Measurements from ENCODE around the gene TRMT44.
A peak's percentile ranks its signal among the peaks of the same experiment; 100 is the strongest.
"Not testable (repeated sequence)": the region's sequence is repeated elsewhere in the genome, so short reads cannot be mapped to it uniquely, and the experiment has no call there.

The TRMT44 gene

GRCh38 chr4:8440492-8441311 lies at the start of gene TRMT44, which contains the start of gene ACOX3:
Gene TRMT44 (plus strand): TSS chr4:8440777. CDS start chr4:8440823, 46 bp downstream.
Gene ACOX3 (minus strand): TSS chr4:8440723. CDS start chr4:8416521, 24,202 bp downstream.
- DNase-seq (ENCODE audit: low spot score), result peak; percentile 90

DNA sequence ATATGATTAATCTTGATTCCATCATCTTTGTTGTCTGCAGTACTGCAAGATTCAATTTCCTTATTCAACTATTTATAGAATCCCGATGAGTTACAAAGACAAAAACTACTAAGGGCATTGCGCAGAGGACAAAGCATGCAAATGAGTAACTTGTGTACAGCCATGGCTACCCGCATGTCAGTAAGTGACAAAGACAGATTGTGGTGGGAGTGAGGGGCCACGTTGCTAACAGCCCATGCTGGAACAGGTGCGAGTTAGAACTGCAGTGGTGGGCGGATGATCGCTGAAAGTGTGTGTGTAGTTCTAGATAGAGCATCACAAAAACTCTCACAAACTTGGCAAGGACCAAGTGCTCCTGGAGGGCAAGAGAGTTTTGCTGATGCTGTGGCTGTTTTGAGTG lies 49.5 kb upstream of the TRMT44 start:
- DNase-seq (ENCODE audit: low spot score), result no peak

GRCh38 chr4:8391972-8392371 lies 48.6 kb upstream of the TRMT44 start:
- no peak for DNase-seq (ENCODE audit: low spot score)

DNA sequence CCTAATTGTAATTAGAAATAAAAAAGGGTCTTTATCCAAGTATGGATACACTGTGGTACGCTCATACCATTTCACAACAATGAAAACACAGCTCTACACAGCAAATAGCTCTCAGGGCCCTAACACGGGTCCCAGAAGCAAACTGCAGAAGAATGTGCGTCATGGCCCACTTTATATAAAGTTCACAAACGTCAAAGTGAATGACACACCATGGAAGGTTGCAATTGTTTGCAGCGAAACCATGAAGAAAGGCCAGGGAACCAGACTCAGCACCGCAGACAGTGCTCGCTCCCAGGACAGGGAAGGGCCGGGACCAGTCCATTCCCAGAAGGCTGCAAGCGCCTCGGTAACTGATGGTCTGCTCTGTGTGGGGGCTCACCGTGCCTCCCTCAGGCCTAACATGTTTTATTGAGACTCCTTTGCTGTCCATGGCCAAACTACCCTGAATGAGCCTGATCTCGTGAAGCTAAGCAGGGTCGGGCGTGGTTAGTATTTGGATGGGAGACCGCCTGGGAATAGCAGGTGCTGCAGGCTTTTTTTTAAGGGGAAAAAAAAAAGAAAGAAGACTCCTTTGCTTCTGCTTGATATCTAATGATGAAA lies 47.9 kb upstream of the TRMT44 start:
- DNase-seq (ENCODE audit: low spot score), result no peak

GRCh38 chr4:8393593-8394038 lies 47.0 kb upstream of the TRMT44 start:
- DNase-seq (ENCODE audit: low spot score), result no peak

GRCh38 chr4:8394061-8394519 lies 46.5 kb upstream of the TRMT44 start:
- DNase-seq (ENCODE audit: low spot score), result no peak

GRCh38 chr4:8394806-8395205 lies 45.8 kb upstream of the TRMT44 start:
- DNase-seq (ENCODE audit: low spot score), result no peak

DNA sequence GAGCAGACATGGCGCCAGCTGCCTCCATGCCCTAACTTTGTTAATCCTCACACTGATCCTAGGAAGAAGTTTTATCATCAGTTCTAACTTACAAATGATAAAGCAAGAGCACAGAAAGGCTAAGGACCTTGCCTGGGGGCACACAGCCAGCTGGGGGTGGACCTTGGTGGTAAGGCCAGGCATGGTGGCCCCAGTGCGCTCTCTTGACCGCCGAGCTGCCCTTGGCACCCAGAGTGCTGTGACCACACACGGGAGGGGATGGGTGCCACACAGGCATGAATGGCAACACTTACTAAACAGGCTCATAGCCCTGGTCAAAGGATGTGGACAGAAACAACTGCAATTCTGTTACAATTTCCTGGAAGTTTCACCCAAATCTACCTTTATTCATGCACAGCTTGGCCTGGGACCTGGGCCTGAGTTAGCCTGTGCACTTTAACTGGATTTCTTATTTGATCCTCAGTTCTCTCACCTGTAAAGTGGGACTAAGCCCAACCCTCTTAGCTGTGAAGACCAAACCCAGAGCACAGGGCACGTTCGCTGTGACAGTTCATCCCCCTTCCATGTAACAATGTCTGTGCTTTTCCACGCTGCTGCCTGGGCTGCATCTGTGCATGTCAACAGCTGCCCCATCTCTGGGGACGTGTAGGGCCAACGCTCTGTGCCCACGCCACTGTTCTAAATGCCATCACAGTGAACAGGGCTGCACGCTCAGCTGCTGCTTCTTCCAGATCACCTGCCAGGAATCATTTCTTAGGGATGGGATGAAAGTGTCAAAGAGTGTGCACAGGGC lies 44.9 kb upstream of the TRMT44 start:
- no peak for DNase-seq (ENCODE audit: low spot score)

DNA sequence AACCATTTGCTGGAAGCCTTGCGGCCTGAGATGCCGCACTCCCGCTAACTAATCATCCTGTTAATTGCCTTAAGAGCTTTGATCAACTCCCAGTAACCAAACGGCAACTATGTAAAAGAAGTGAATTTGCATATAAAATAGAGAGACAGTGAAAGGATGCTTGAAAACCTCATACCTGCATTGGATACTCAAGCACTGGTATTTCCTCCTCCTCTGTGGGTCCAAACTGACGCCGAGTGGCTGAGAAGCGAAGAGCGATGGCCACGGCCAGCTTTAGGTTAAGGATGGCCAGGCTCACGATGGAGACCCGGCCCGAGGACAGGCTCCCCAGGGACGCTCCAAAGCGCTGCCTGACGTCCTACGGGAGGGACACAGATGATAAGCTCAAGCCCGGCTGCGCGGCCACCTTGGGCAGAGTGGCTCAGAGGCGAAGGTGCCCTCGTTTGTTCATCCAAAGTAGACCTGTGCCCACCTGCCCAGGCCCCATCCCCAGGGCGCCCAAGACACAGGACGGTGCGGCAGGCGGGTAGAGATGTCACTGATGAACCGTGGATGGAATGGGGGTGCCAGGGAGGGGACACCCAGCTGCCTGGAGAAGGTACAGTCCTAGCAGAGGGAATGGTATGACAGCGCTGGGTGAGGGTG lies 43.7 kb upstream of the TRMT44 start:
- DNase-seq (ENCODE audit: low spot score), result no peak

- DNase-seq (ENCODE audit: low spot score), result no peak
Observed at GRCh38 chr4:8398347-8398746, 42.2 kb upstream of the TRMT44 start.

DNA sequence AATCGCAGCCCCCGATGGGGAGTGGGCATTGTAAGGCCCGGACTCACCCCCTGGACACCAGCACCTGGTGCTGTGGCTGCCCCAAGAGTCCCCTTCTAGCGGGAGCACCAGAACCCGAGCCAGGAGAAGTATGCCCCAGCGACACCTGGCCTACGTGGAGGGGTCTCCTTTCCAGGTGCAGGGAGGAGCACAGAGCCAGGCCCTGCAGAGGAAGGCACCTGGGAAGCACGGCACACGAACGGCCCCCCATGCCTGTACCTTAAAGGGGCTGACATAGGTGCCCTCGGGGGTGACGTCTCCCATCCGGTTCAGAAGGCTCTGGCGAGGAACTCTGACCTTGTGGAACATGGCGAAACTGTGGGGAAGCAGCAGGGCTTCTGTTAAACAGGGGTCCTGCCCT lies 41.3 kb upstream of the TRMT44 start:
- DNase-seq (ENCODE audit: low spot score), result no peak

- no peak for DNase-seq (ENCODE audit: low spot score)
Observed at GRCh38 chr4:8400632-8401325, 39.8 kb upstream of the TRMT44 start.

- DNase-seq (ENCODE audit: low spot score), result no peak
Observed at GRCh38 chr4:8401665-8402064, 38.9 kb upstream of the TRMT44 start.

- DNase-seq (ENCODE audit: low spot score), result no peak
Observed at GRCh38 chr4:8402181-8402597, 38.4 kb upstream of the TRMT44 start.

DNA sequence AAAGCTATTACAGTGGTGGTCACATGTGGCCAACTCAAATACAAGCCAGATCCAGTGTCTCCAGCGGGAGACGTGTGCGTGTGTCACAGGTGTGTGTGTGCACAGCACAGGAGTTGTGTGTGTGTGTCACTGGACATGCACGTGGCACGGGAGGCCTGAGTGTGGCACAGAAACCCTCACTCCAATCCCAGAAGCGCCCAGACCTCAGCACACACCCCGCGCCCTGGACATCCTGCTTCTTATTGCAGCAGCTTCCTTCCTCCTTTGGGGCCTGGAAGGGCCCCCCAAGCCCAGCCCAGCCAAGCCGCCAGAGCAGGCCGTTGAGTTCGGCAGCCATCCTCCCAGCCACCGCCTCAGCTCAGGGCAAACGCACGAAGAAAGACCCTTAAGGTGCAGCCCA lies 37.9 kb upstream of the TRMT44 start:
- no peak for DNase-seq (ENCODE audit: low spot score)

GRCh38 chr4:8403173-8403753 lies 37.3 kb upstream of the TRMT44 start:
- DNase-seq (ENCODE audit: low spot score), result peak; percentile 48

DNA sequence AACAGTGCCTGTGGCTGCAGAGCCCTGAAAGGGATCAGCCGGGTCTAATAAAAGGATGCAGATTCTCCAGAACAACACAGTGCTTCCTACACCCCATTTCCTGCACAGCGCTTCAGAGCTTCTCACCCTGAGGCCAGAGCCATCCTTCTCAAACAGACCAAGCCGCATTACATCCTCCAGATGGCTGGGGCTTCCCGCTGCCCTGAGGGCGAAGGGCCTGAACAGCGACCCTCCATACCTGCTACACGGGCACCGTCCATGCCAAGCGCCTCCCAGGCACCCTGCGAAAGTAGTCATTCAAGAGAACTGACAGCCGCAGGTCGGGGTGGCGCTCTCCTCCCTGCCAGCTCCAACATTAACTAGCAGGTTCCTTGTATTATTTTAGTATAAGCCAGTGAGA lies 36.6 kb upstream of the TRMT44 start:
- DNase-seq (ENCODE audit: low spot score), result no peak

GRCh38 chr4:8404791-8405515 lies 35.6 kb upstream of the TRMT44 start:
- DNase-seq (ENCODE audit: low spot score), result no peak

DNA sequence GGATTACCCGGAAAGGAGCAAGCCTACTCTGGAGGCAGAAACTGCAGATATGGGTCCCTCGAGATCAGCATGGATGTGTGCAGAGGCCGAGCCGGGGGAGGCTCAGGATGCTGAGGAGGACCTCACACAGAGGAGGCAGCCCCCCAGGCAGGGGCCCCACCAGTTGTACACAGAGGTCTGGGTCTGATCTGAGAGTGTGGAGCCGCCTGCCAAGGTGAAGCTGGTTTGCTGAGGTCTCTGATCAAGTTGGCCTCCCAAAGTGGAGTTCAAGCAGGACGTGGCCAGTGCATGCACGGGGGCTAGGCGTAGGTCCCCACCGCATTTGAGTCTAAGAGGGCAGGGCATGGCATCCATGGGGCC lies 35.1 kb upstream of the TRMT44 start:
- no peak for DNase-seq (ENCODE audit: low spot score)

GRCh38 chr4:8406887-8407286 lies 33.7 kb upstream of the TRMT44 start:
- not testable (repeated sequence) for DNase-seq (ENCODE audit: low spot score)

Measured in cerebellar cortex (tissue), 1 donor.